Glutamatergic neuron (in vitro differentiated cells): ENCODE measurements around the gene EPB41L4B. TPM values are rescaled to one million over a fixed set of nuclear protein-coding genes. Genes with fewer than 3 reads are reported as not detected.
"Not testable (repeated sequence)": the region's sequence is repeated elsewhere in the genome, so short reads cannot be mapped to it uniquely, and the experiment has no call there.

Experiments
- DNase-seq: peaks from one replicate; pipeline ENCODE4 v3.0.0; 2022
- H3K27ac Mint-ChIP-seq: one replicate; pipeline ENCODE4 v1.8.0; 2020; ENCODE audit warnings: mild to moderate bottlenecking, mixed read lengths, inconsistent platforms; ENCODE audit not compliant: unreplicated experiment
- H3K27me3 Mint-ChIP-seq: one replicate; pipeline ENCODE4 v1.8.0; 2020; ENCODE audit warnings: mild to moderate bottlenecking, moderate library complexity, mixed read lengths, inconsistent platforms; ENCODE audit not compliant: unreplicated experiment
- H3K36me3 Mint-ChIP-seq: one replicate; pipeline ENCODE4 v1.8.0; 2020; ENCODE audit warnings: mild to moderate bottlenecking, mixed read lengths, inconsistent platforms; ENCODE audit not compliant: unreplicated experiment
- H3K4me1 Mint-ChIP-seq: one replicate; pipeline ENCODE4 v1.8.0; 2020; ENCODE audit warnings: mild to moderate bottlenecking, low read depth, mixed read lengths, inconsistent platforms; ENCODE audit not compliant: unreplicated experiment
- H3K4me3 Mint-ChIP-seq: one replicate; pipeline ENCODE4 v1.8.0; 2020; ENCODE audit warnings: mild to moderate bottlenecking, mixed read lengths, inconsistent platforms; ENCODE audit not compliant: unreplicated experiment
- H3K9me3 Mint-ChIP-seq: one replicate; pipeline ENCODE4 v1.8.0; 2020; ENCODE audit warnings: mild to moderate bottlenecking, moderate library complexity, mixed read lengths, inconsistent platforms; ENCODE audit not compliant: unreplicated experiment
- total RNA-seq: library from RNA; stranded (reverse); fragmentation: NEBNext Ultra II Directional; extraction: Animal tissue kit (Norgen Biotek cat#: 25700); gene quantifications from one replicate; pipeline ENCODE4 v1.2.1, GENCODE V29; 2021; ENCODE audit not compliant: unreplicated experiment
- TF ChIP-seq, protein P1 (sequence below): fragments of 200-600 bp; sonication (generic); IDR thresholded peaks from one replicate; pipeline ENCODE4 v1.5.0; 2021; ENCODE audit not compliant: partially characterized antibody, unreplicated experiment

Gene EPB41L4B
- total RNA-seq, 1 donor from 2014 or later = 10.0 TPM

DNA sequence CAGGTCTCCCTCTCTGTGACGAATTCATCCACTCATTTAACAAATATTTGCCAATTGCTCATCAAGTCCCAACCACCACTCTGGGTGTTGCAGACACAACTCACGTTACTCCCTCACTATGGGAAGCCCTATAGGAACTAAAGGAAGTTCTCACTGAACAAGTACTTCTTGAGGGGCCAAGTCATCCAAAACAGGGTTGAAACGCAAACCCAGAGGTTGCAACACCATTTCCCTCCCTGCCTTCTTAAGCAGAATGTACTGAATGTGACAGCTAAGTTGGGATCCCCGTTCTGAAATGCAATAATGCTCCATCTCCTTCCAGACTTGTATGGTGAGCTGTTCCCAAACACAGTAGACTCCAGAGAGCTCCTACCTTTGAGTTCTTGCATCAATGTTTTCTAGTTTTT lies 34.3 kb downstream of the EPB41L4B start:
- Mint-ChIP-seq H3K9me3 (peaks cover 1% of the 10 kb centered on the region), H3K4me1 (peaks cover 7% of the 10 kb centered on the region), H3K36me3 (peaks cover 10% of the 10 kb centered on the region), H3K4me3 (no peak overlapping the region), H3K27ac (no peak overlapping the region), H3K27me3 (no peaks in the 10 kb centered on the region)
- no peak for DNase-seq
- TF ChIP-seq, protein P1, sequence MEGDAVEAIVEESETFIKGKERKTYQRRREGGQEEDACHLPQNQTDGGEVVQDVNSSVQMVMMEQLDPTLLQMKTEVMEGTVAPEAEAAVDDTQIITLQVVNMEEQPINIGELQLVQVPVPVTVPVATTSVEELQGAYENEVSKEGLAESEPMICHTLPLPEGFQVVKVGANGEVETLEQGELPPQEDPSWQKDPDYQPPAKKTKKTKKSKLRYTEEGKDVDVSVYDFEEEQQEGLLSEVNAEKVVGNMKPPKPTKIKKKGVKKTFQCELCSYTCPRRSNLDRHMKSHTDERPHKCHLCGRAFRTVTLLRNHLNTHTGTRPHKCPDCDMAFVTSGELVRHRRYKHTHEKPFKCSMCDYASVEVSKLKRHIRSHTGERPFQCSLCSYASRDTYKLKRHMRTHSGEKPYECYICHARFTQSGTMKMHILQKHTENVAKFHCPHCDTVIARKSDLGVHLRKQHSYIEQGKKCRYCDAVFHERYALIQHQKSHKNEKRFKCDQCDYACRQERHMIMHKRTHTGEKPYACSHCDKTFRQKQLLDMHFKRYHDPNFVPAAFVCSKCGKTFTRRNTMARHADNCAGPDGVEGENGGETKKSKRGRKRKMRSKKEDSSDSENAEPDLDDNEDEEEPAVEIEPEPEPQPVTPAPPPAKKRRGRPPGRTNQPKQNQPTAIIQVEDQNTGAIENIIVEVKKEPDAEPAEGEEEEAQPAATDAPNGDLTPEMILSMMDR = no peak

DNA sequence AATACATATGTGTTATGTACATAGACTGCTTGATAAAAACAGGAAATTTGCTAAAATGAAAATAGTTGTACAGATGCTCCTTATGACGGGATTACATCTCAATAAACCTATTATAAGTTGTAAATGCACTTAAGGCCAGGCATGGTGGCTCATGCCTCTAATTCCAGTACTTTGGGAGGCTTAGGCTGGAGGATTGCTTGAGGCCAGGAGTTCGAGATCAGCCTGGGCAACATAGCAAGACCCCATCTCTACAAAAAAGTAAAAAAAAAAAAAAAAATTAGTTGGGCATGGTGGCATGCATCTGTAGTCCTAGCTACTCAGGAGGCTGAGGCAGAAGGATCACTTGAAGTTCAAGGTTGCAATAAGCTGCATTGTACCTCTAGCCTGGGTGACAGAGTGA lies 37.2 kb downstream of the EPB41L4B start:
- not testable (repeated sequence) for H3K9me3 Mint-ChIP-seq, H3K4me3 Mint-ChIP-seq, H3K4me1 Mint-ChIP-seq, DNase-seq, H3K27ac Mint-ChIP-seq, H3K27me3 Mint-ChIP-seq, H3K36me3 Mint-ChIP-seq

DNA sequence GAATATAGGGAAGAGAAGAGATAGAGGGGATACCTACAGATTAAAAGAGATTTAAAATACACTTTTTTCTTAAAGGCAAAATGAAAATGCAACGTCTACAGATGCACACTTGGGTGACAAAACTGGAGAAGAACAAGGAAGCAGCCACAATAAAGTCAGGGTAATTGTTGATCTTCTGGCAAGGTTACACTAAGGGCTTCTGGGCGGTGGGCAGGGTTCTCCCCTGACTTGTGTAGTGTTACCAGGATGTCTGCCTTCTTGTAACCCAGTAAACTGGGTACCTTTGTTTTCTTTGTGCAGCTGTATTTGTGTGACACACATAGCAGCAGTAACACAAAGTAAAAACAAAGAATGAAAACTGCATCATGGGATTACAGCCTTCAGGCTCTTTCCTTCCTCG lies 37.8 kb downstream of the EPB41L4B start:
- no peak for DNase-seq
- H3K9me3 Mint-ChIP-seq = peaks cover 1% of the 10 kb centered on the region
- H3K4me3 Mint-ChIP-seq = no peak overlapping the region
- TF ChIP-seq, protein P1 = no peak
- H3K27me3 Mint-ChIP-seq = peaks cover 2% of the 10 kb centered on the region
- H3K36me3 Mint-ChIP-seq = peaks cover 10% of the 10 kb centered on the region
- no peak overlapping the region for H3K27ac Mint-ChIP-seq
- no peaks in the 10 kb centered on the region for H3K4me1 Mint-ChIP-seq

DNA sequence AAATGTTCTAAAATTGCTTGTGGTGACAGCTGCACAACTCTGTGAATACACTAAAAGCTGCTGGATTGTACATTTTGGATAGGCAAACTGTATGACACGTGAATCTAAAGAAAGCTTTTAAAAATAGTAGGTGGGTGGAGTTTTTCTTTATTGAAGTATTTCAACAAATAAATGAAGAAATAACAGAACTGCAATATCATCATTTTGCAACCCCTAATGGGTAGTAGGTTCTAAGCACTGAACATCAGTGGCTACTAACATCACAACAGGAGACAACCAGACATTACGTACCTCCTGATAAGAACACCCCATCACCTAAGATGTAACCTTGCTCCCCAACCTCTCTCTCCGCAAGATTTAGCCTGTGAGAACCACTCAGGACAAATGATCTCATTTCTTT lies 38.6 kb downstream of the EPB41L4B start:
- no peak for DNase-seq
- H3K27ac Mint-ChIP-seq = no peak overlapping the region
- peaks cover 10% of the 10 kb centered on the region for H3K36me3 Mint-ChIP-seq
- TF ChIP-seq, protein P1 = no peak
- H3K9me3 Mint-ChIP-seq = peaks cover 1% of the 10 kb centered on the region
- no peak overlapping the region for H3K4me3 Mint-ChIP-seq
- H3K27me3 Mint-ChIP-seq = peaks cover 2% of the 10 kb centered on the region
- peaks cover 5% of the 10 kb centered on the region for H3K4me1 Mint-ChIP-seq

DNA sequence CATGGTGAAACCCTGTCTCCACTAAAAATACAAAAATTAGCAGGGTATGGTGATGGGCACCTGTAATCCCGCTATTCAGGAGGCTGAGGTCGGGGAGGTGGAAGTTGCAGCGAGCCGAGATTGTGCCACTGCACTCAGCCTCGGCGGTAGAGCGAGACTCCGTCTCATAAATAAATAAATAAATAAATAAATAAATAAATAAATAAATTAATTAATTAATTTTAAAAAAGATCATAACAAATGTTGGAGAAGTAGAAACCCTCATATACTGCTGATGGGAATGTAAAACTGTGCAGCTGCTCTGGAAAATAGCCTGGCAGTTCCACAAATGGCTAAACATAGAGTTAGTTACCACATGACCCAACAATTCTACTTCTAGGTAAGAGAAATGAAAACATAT lies 39.3 kb downstream of the EPB41L4B start:
- Mint-ChIP-seq H3K4me1 (peaks cover 5% of the 10 kb centered on the region), H3K9me3 (peaks cover 1% of the 10 kb centered on the region), H3K27ac (no peak overlapping the region), H3K4me3 (no peak overlapping the region), H3K36me3 (peaks cover 10% of the 10 kb centered on the region), H3K27me3 (peaks cover 2% of the 10 kb centered on the region)
- TF ChIP-seq, protein P1 = no peak
- DNase-seq = no peak

DNA sequence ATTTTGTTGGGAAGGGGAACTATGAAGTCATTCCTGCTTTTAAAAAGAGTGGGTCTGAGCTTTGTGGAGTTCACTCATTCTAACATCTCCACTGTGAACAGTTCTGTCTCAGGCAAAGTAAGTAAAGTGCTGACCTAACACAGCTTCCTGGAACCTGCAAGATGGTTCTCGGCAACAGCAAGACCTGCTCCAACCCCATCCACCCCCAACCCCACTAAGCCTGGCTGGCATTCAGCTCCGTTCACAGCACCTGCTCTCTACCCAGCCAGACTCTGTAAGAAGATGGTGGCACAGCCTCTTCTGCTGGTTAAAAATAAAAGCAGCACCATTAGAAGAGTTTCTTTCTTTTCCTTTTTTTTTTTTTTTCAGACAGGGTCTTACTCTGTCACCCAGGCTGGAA lies 42.0 kb downstream of the EPB41L4B start:
- peaks cover 5% of the 10 kb centered on the region for H3K4me1 Mint-ChIP-seq
- no peak overlapping the region for H3K27ac Mint-ChIP-seq
- peaks cover 2% of the 10 kb centered on the region for H3K27me3 Mint-ChIP-seq
- TF ChIP-seq, protein P1 = no peak
- DNase-seq = no peak
- no peak overlapping the region for H3K4me3 Mint-ChIP-seq
- H3K36me3 Mint-ChIP-seq = peaks cover 10% of the 10 kb centered on the region
- H3K9me3 Mint-ChIP-seq = peaks cover 1% of the 10 kb centered on the region
